ENCODE results near the gene IFITM10. TPM values are rescaled to one million over a fixed set of nuclear protein-coding genes. Genes with fewer than 3 reads are reported as not detected.

Gene IFITM10
- total and polyA plus RNA-seq, 2 experiments from 2014 or later, result 0.89 to 1.4 TPM

DNA sequence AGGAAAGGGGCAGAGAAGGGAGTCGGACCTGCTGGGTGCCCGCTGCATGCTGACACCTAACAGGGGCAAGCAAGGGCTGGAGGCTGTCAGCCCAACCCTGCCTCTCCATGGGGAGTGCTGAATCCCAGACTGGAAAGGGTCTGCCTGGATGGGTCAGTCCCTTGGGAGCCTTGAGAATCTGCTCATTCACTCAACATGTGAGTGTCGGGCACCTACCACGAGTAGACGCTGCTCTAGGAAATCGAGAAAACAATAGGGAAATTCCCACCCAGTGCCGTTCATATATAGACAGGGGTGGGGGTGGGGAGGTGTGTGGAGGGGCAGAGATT lies 17.7 kb upstream of the IFITM10 start:
- Histone ChIP-seq H4K20me1 (ENCODE audit: insufficient read depth, poor library complexity, severe bottlenecking) (no peaks in the 10 kb centered on the region), H3K4me2 (no peak overlapping the region), H3K4me1 (ENCODE audit: insufficient read depth) (peaks cover 9% of the 10 kb centered on the region), H3K79me2 (peaks cover 6% of the 10 kb centered on the region), H3K27me3 (no peaks in the 10 kb centered on the region), H2AFZ (no peak overlapping the region), H3K27ac (no peak overlapping the region), H3K4me3 (no peak overlapping the region), H3K9me3 (ENCODE audit: low read depth) (no peaks in the 10 kb centered on the region), H3K9me2 (replicated peaks; ENCODE audit: insufficient read depth) (no peaks in the 10 kb centered on the region), H3K36me3 (replicated peaks; ENCODE audit: insufficient read depth, low read depth) (no peaks in the 10 kb centered on the region)
- TF ChIP-seq, protein P1, sequence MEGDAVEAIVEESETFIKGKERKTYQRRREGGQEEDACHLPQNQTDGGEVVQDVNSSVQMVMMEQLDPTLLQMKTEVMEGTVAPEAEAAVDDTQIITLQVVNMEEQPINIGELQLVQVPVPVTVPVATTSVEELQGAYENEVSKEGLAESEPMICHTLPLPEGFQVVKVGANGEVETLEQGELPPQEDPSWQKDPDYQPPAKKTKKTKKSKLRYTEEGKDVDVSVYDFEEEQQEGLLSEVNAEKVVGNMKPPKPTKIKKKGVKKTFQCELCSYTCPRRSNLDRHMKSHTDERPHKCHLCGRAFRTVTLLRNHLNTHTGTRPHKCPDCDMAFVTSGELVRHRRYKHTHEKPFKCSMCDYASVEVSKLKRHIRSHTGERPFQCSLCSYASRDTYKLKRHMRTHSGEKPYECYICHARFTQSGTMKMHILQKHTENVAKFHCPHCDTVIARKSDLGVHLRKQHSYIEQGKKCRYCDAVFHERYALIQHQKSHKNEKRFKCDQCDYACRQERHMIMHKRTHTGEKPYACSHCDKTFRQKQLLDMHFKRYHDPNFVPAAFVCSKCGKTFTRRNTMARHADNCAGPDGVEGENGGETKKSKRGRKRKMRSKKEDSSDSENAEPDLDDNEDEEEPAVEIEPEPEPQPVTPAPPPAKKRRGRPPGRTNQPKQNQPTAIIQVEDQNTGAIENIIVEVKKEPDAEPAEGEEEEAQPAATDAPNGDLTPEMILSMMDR (IDR thresholded peaks at IDR 0.05; ENCODE audit: poor library complexity), result no peak
- TF ChIP-seq EZH2phosphoT487 (IDR thresholded peaks at IDR 0.05; ENCODE audit: low read depth, severe bottlenecking, unreplicated experiment) (no peak), EZH2 (IDR thresholded peaks at IDR 0.05; ENCODE audit: borderline replicate concordance) (no peak)
- 97% methylated on average over 6 of the region's 7 CpGs for WGBS (ENCODE audit: low lambda C conversion rate, missing lambda C conversion rate)
- DNase-seq (ENCODE audit: low spot score), result no peak

DNA sequence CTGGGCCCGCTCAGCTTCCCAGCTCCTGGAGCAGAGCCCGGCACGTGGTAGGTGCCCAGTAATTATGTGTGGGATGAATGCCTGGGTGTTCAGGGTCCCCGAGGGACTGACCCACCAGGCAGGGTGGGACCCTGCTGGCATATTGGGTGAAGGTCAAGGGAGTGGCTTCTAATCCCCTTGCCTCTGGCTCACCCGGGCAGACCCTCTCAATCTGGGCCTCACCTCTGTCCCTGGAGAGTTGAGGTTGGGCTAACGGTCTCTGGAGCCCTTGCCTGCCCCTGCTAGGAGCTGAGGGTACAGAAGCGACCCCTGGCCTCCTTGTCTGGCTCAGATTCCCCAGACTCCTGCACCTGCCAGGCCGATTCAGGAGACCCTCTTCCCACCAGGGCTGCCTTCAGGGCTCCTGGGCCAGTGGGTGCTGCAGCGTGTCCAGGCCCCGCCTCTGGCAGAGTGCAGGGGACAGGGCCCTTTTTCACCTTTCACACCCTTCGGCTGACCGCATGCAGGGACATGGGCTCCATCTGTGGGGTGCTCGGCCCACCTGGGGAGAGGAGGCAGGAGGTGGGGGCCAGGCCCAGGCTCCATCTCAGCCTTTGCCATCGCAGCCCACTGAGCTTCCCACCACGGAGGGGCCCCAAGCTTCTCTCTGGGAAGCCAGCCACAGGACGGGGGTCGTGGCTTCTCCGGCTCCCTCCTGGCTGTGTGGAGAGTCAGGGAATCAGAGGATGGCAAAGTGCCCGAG lies 17.2 kb upstream of the IFITM10 start:
- WGBS (ENCODE audit: low lambda C conversion rate, missing lambda C conversion rate), result 90% methylated on average over 19 of the region's 19 CpGs
- Histone ChIP-seq H4K20me1 (ENCODE audit: insufficient read depth, poor library complexity, severe bottlenecking) (no peaks in the 10 kb centered on the region), H3K36me3 (replicated peaks; ENCODE audit: insufficient read depth, low read depth) (no peaks in the 10 kb centered on the region), H3K79me2 (peaks cover 11% of the 10 kb centered on the region), H3K4me1 (ENCODE audit: insufficient read depth) (peaks cover 8% of the 10 kb centered on the region), H3K9me3 (ENCODE audit: low read depth) (no peaks in the 10 kb centered on the region), H2AFZ (no peak overlapping the region), H3K4me3 (no peak overlapping the region), H3K27me3 (no peaks in the 10 kb centered on the region), H3K27ac (no peak overlapping the region), H3K4me2 (no peak overlapping the region), H3K9me2 (replicated peaks; ENCODE audit: insufficient read depth) (no peaks in the 10 kb centered on the region)
- TF ChIP-seq EZH2 (IDR thresholded peaks at IDR 0.05; ENCODE audit: borderline replicate concordance), result no peak
- TF ChIP-seq EZH2phosphoT487 (IDR thresholded peaks at IDR 0.05; ENCODE audit: low read depth, severe bottlenecking, unreplicated experiment), result no peak
- TF ChIP-seq, protein P1 (IDR thresholded peaks at IDR 0.05; ENCODE audit: poor library complexity), result no peak
- DNase-seq (ENCODE audit: low spot score), result no peak

DNA sequence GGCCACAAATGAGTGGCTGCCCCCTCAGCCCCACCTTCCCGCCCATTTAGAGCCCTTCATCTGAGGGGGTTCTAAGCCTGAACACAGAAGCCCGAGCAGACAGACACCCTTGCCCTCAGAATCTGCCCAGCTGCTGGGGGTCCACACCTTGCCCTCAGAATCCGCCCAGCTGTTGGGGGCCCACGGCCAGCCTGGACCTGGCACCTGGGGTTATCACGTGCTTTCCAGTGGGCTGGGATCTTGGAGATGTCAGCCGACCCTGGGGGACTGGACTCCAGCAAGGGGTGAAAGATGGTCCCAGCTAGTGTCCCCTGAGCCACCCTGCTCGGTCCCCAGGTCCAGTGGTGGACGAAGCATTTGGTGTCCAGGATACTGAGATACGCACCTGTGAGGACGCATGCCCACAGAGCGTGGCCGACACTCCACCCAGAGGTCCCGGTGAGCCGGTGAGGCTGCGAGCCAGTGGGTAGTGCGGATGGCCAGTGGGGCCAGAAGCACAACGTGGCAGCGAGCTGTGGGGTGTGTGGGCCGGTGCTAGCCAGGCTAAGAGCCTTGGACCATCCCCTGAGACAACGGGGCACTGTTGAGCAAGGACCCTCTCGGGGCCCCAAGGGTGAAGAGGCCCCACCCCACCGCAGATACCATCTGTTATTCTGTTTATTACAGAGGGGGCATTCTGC lies 16.5 kb upstream of the IFITM10 start:
- Histone ChIP-seq H3K4me3 (no peak overlapping the region), H2AFZ (no peak overlapping the region), H4K20me1 (ENCODE audit: insufficient read depth, poor library complexity, severe bottlenecking) (peaks cover 2% of the 10 kb centered on the region), H3K36me3 (replicated peaks; ENCODE audit: insufficient read depth, low read depth) (no peaks in the 10 kb centered on the region), H3K4me2 (no peak overlapping the region), H3K4me1 (ENCODE audit: insufficient read depth) (peaks cover 12% of the 10 kb centered on the region), H3K27me3 (no peaks in the 10 kb centered on the region), H3K9me2 (replicated peaks; ENCODE audit: insufficient read depth) (no peaks in the 10 kb centered on the region), H3K79me2 (peaks cover 15% of the 10 kb centered on the region), H3K9me3 (ENCODE audit: low read depth) (no peaks in the 10 kb centered on the region), H3K27ac (no peak overlapping the region)
- 93% methylated on average over 15 of the region's 22 CpGs for WGBS (ENCODE audit: low lambda C conversion rate, missing lambda C conversion rate)
- TF ChIP-seq EZH2phosphoT487 (IDR thresholded peaks at IDR 0.05; ENCODE audit: low read depth, severe bottlenecking, unreplicated experiment), result no peak
- TF ChIP-seq, protein P1 (IDR thresholded peaks at IDR 0.05; ENCODE audit: poor library complexity), result no peak
- no peak for TF ChIP-seq EZH2 (IDR thresholded peaks at IDR 0.05; ENCODE audit: borderline replicate concordance)
- no peak for DNase-seq (ENCODE audit: low spot score)
